HCT116 (cell line): ENCODE data around the gene AIFM1. TPM values are rescaled to one million over a fixed set of nuclear protein-coding genes. Genes with fewer than 3 reads are reported as not detected.

Source experiments
- ATAC-seq: fragments of 200-7000 bp; cut with Tn5 transposase; 2 replicates; pipeline ENCODE4 v1.9.1; 2020; ENCODE audit warnings: mild to moderate bottlenecking, moderate library complexity
- BruUV-seq: library from RNA; stranded (reverse); fragments of 400-500 nt; replicated peaks from 2 replicates; lab custom pipeline; 2021; lab: Mats Ljungman, UMichigan
- CTCF ChIA-PET: fragments of 300-600 bp; sonication (Branson Sonifier 250); formaldehyde crosslinking; loops from one replicate; lab custom pipeline; 2021; ENCODE audit warnings: antibody characterized with exemption; lab: Charles Lee
- POLR2A ChIA-PET: fragments of 300-600, 350-600 bp; sonication (Branson Sonifier 250); formaldehyde crosslinking; loops from one replicate; lab custom pipeline; 2021; ENCODE audit warnings: antibody characterized with exemption; lab: Charles Lee
- RAD21 ChIA-PET, 2 experiments: fragments of 300-600 bp; sonication (Branson Sonifier 250); formaldehyde crosslinking; loops; one replicate each; lab custom pipeline; 2023; ENCODE audit warnings: low total read pairs in 2 of 2; ENCODE audit not compliant: uncharacterized antibody in 2 of 2, unreplicated experiment in 2 of 2, low non-redundant PET in 1 of 2; lab: Charles Lee
- DNase-seq: peaks from one replicate; pipeline ENCODE4 v3.0.0-alpha.2; 2010; ENCODE audit warnings: low read depth, low spot score
- H2AFZ ChIP-seq: fragments of 200-600 bp; shearing (Covaris generic), sonication (generic); 2 replicates; pipeline ENCODE4 v1.6.1; 2017; ENCODE audit warnings: low read depth, mixed run types, mixed read lengths, antibody characterized with exemption, low read length; ENCODE audit not compliant: poor library complexity, severe bottlenecking
- H3K27ac ChIP-seq: 2 replicates; pipeline ENCODE4 v1.5.1; 2012; ENCODE audit warnings: low read depth, low read length
- H3K27me3 ChIP-seq: fragments of 200-600 bp; sonication (generic); 2 replicates; pipeline ENCODE4 v1.6.1; 2016; ENCODE audit warnings: mixed run types, low read length, mixed read lengths; ENCODE audit not compliant: insufficient read depth
- H3K36me3 ChIP-seq, 2 experiments: fragments of 200-500 bp in 1 of 2; fragments of 200-600 bp in 1 of 2; sonication (Bioruptor generic) in 1 of 2; sonication (generic) in 1 of 2; 2 replicates each; pipeline versions ENCODE4 v1.5.1 to v1.6.1; 2014 to 2016; ENCODE audit warnings: low read length in 2 of 2, inconsistent platforms in 1 of 2, mixed read lengths in 1 of 2, mixed run types in 1 of 2; ENCODE audit not compliant: insufficient read depth in 2 of 2, control insufficient read depth in 1 of 2
- H3K4me1 ChIP-seq, 2 experiments: fragments of 200-600 bp in 1 of 2; sonication (generic) in 1 of 2; 2 replicates each; pipeline versions ENCODE4 v1.5.1 to v1.6.1; 2012 to 2017; ENCODE audit warnings: low read length in 2 of 2, inconsistent platforms in 1 of 2, mild to moderate bottlenecking in 1 of 2, mixed read lengths in 1 of 2, mixed run types in 1 of 2, moderate library complexity in 1 of 2; ENCODE audit not compliant: insufficient read depth in 2 of 2, control insufficient read depth in 1 of 2
- H3K4me2 ChIP-seq: fragments of 200-600 bp; sonication (generic); 2 replicates; pipeline ENCODE4 v1.6.1; 2017; ENCODE audit warnings: mixed run types, low read length, mixed read lengths
- H3K4me3 ChIP-seq, 2 experiments: fragments of 200-600 bp in 1 of 2; sonication (generic) in 1 of 2; replicated peaks in 1 of 2; 2 replicates each; pipeline ENCODE4 v1.5.1; 2011 to 2016; ENCODE audit warnings: low read length in 2 of 2, control low read depth in 1 of 2, low read depth in 1 of 2, mild to moderate bottlenecking in 1 of 2, mixed read lengths in 1 of 2, mixed run types in 1 of 2
- H3K79me2 ChIP-seq: fragments of 200-600 bp; sonication (generic); 2 replicates; pipeline ENCODE4 v1.6.1; 2017; ENCODE audit warnings: mild to moderate bottlenecking, mixed run types, low read length, moderate library complexity, mixed read lengths; ENCODE audit not compliant: insufficient read depth
- H3K9ac ChIP-seq: fragments of 200-600 bp; sonication (generic); 2 replicates; pipeline ENCODE4 v1.6.1; 2016; ENCODE audit warnings: low read length, mixed read lengths
- H3K9me2 ChIP-seq: fragments of 200-600 bp; sonication (generic), shearing (Covaris generic); 2 replicates; pipeline ENCODE4 v1.6.1; 2017; ENCODE audit warnings: mixed run types, mild to moderate bottlenecking, moderate library complexity; ENCODE audit not compliant: insufficient read depth
- H3K9me3 ChIP-seq, 2 experiments: fragments of 200-500 bp in 1 of 2; fragments of 200-600 bp in 1 of 2; sonication (Bioruptor generic) in 1 of 2; sonication (generic) in 1 of 2; 2 replicates each; pipeline ENCODE4 v1.6.1; 2014 to 2017; ENCODE audit warnings: low read length in 2 of 2, mixed read lengths in 2 of 2, inconsistent platforms in 1 of 2, low read depth in 1 of 2, mild to moderate bottlenecking in 1 of 2, mixed run types in 1 of 2, moderate library complexity in 1 of 2; ENCODE audit not compliant: control insufficient read depth in 1 of 2, insufficient read depth in 1 of 2
- H4K20me1 ChIP-seq: fragments of 200-600 bp; sonication (generic), shearing (Covaris generic); 2 replicates; pipeline ENCODE4 v1.6.1; 2017; ENCODE audit warnings: mixed run types, mild to moderate bottlenecking, moderate library complexity; ENCODE audit not compliant: insufficient read depth
- CBX3 ChIP-seq: IDR thresholded peaks from 2 replicates; pipeline ENCODE4 v1.6.1; 2012; ENCODE audit warnings: low read depth
- CEBPB ChIP-seq: IDR thresholded peaks from 2 replicates; pipeline ENCODE4 v1.6.1; 2012; ENCODE audit warnings: low read depth
- EZH2phosphoT487 ChIP-seq: fragments of 200-600 bp; IDR thresholded peaks from 2 replicates; pipeline ENCODE4 v1.6.1; 2018; ENCODE audit warnings: antibody characterized with exemption, borderline replicate concordance
- FOSL1 ChIP-seq: IDR thresholded peaks from 2 replicates; pipeline ENCODE4 v1.6.1; 2012; ENCODE audit warnings: low read depth
- JUND ChIP-seq: IDR thresholded peaks from 2 replicates; pipeline ENCODE4 v1.6.1; 2012
- MAX ChIP-seq: IDR thresholded peaks from 2 replicates; pipeline ENCODE4 v1.6.1; 2012
- POLR2A ChIP-seq: IDR thresholded peaks from 2 replicates; pipeline ENCODE4 v1.7.0; 2011; ENCODE audit warnings: borderline replicate concordance; ENCODE audit not compliant: insufficient read depth, insufficient read length; ENCODE audit errors: extremely low read depth
- POLR2AphosphoS5 ChIP-seq: IDR thresholded peaks from 2 replicates; pipeline ENCODE4 v1.6.1; 2011; ENCODE audit warnings: mild to moderate bottlenecking, low read depth, low read length, moderate library complexity
- REST ChIP-seq: IDR thresholded peaks from 2 replicates; pipeline ENCODE4 v1.6.1; 2012; ENCODE audit warnings: low read depth
- SIN3A ChIP-seq: IDR thresholded peaks from 2 replicates; pipeline ENCODE4 v1.6.1; 2012; ENCODE audit warnings: low read depth
- TCF7L2 ChIP-seq: IDR thresholded peaks from 2 replicates; pipeline ENCODE4 v1.7.0; 2011; ENCODE audit warnings: borderline replicate concordance, inconsistent platforms; ENCODE audit not compliant: insufficient read depth, insufficient read length; ENCODE audit errors: extremely low read depth
- YY1 ChIP-seq: IDR thresholded peaks from 2 replicates; pipeline ENCODE4 v1.6.1; 2011; ENCODE audit warnings: low read length, low read depth, moderate library complexity, mild to moderate bottlenecking; ENCODE audit not compliant: insufficient replicate concordance; ENCODE audit errors: extremely low read depth
- ZBTB33 ChIP-seq: IDR thresholded peaks from 2 replicates; pipeline ENCODE4 v1.6.1; 2011; ENCODE audit warnings: mild to moderate bottlenecking, low read length, moderate library complexity; ENCODE audit not compliant: insufficient replicate concordance; ENCODE audit errors: extremely low read depth
- ZFX ChIP-seq: fragments of 450-650 bp; IDR thresholded peaks from 2 replicates; pipeline ENCODE4 v1.6.1; 2017
- ZNF274 ChIP-seq: fragments of 200-500 bp; sonication (Bioruptor generic); IDR thresholded peaks from 2 replicates; pipeline ENCODE4 v1.6.1; 2014; ENCODE audit warnings: mild to moderate bottlenecking, low read depth, low read length, inconsistent platforms
- intact Hi-C: fragments of 100-400 bp; cut with micrococcal nuclease; formaldehyde crosslinking; loops from 2 replicates; pipeline ENCODE4 v1.10.0; 2022
- total RNA-seq: library from RNA; stranded (reverse); gene quantifications from one replicate; pipeline ENCODE4 v1.2.1, GENCODE V29; 2021; ENCODE audit not compliant: unreplicated experiment

AIFM1 gene
- total RNA-seq, 1 experiment from 2014 or later, result 50.0 TPM

- no peak for TF ChIP-seq REST
- TF ChIP-seq ZNF274, result no peak
- no peak for TF ChIP-seq POLR2AphosphoS5
- no peak for TF ChIP-seq SIN3A
- no peak for TF ChIP-seq POLR2A
- no peak for TF ChIP-seq CEBPB
- no peak for TF ChIP-seq FOSL1
- no peak for TF ChIP-seq JUND
- no peak for TF ChIP-seq TCF7L2
- no peak for TF ChIP-seq ZFX
- TF ChIP-seq MAX, result no peak
- TF ChIP-seq YY1, result no peak
- no peak for TF ChIP-seq ZBTB33
- no peak for TF ChIP-seq CBX3
- no peak for TF ChIP-seq EZH2phosphoT487
- ChIA-PET CTCF (no interaction called here), RAD21 (no interaction called here), POLR2A (no interaction called here)
- H2AFZ ChIP-seq, result no peak overlapping the region
- H3K79me2 ChIP-seq, result no peaks in the 10 kb centered on the region
- no peak overlapping the region for H3K4me2 ChIP-seq
- no peak overlapping the region for H3K9ac ChIP-seq
- ATAC-seq (no peak), DNase-seq (no peak)
- peaks cover 0 to under 1% of the 10 kb centered on the region in 2 experiments; a peak in 1 of 4 replicates for H3K4me1 ChIP-seq
- H3K27me3 ChIP-seq, result no peaks in the 10 kb centered on the region
- no TSS peak for BruUV-seq
- intact Hi-C loops, result no loop called here
- H3K4me3 ChIP-seq, result no peak overlapping the region
- H3K9me3 ChIP-seq, result no peaks in the 10 kb centered on the region
- no peak overlapping the region for H3K27ac ChIP-seq
- no peaks in the 10 kb centered on the region for H3K36me3 ChIP-seq
- H4K20me1 ChIP-seq, result no peaks in the 10 kb centered on the region
- H3K9me2 ChIP-seq, result no peaks in the 10 kb centered on the region
These were observed 31.8 kb upstream of the AIFM1 start for GRCh38 chrX:130197464-130197863.
